ENCODE measurements around the gene FARS2.

Gene FARS2

DNA sequence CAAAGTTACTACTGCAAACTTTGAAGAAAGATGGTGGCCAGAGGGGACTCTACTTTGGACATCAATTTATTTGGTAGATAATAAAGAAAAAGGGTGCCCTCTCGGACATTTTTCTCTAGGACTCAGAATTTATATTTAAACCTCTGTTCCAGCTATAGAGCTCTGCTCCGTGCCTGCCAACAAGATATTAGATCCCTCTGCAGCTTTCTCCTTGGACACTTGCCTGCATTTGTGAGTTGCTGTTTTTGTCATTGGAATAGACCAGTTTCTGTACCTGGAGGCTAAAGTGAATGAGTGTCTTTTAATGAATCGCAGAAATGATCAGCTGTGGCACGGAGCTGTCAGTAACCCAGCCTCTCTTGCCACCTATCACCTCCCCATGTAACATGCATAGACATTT lies 491.9 kb downstream of the FARS2 start:
- Histone ChIP-seq H3K9me3 (ENCODE audit: low read length) (peaks cover 9% of the 10 kb centered on the region), H3K4me3 (ENCODE audit: low read length) (no peak overlapping the region), H3K36me3 (ENCODE audit: insufficient read depth, low read length) (no peaks in the 10 kb centered on the region), H3K27me3 (ENCODE audit: insufficient read depth, low read length) (no peaks in the 10 kb centered on the region), H3K4me1 (ENCODE audit: insufficient read depth, low read length) (peaks cover 17% of the 10 kb centered on the region), H2AFZ (ENCODE audit: low read depth, low read length) (no peak overlapping the region)

DNA sequence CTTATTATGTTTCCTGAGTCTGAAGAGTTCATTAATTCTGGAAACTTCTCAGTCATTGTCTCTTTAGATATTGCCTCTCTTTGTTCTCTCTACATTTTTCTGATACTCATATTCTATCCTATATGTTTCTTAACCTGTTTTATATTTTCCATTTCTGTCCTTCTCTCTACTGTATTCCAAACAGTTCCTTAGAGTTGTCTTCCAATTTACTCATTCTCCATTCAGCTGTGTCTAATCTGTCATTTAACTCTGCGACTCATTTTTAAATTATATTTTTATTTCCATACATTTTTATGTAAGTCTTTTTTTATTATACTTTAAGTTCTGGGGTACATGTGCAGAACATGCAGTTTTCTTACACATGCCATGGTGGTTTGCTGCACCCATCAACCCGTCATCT lies 493.6 kb downstream of the FARS2 start:
- H3K4me3 ChIP-seq (ENCODE audit: low read length): no peak overlapping the region

GRCh38 chr6:5759571-5759970 lies 498.3 kb downstream of the FARS2 start:
- H3K4me3 ChIP-seq (ENCODE audit: low read length): no peak overlapping the region
- H2AFZ ChIP-seq (ENCODE audit: low read depth, low read length): no peak overlapping the region
- H3K4me1 ChIP-seq (ENCODE audit: insufficient read depth, low read length): no peaks in the 10 kb centered on the region
- no peaks in the 10 kb centered on the region for H3K36me3 ChIP-seq (ENCODE audit: insufficient read depth, low read length)
- H3K27me3 ChIP-seq (ENCODE audit: insufficient read depth, low read length): no peaks in the 10 kb centered on the region
- H3K9me3 ChIP-seq (ENCODE audit: low read length): peaks cover 4% of the 10 kb centered on the region

More for the DNA sequence above, 493.6 kb downstream of the FARS2 start:
- Histone ChIP-seq H3K9me3 (ENCODE audit: low read length) (peaks cover 6% of the 10 kb centered on the region), H2AFZ (ENCODE audit: low read depth, low read length) (no peak overlapping the region), H3K36me3 (ENCODE audit: insufficient read depth, low read length) (no peaks in the 10 kb centered on the region), H3K4me1 (ENCODE audit: insufficient read depth, low read length) (peaks cover 17% of the 10 kb centered on the region), H3K27me3 (ENCODE audit: insufficient read depth, low read length) (no peaks in the 10 kb centered on the region)

DNA sequence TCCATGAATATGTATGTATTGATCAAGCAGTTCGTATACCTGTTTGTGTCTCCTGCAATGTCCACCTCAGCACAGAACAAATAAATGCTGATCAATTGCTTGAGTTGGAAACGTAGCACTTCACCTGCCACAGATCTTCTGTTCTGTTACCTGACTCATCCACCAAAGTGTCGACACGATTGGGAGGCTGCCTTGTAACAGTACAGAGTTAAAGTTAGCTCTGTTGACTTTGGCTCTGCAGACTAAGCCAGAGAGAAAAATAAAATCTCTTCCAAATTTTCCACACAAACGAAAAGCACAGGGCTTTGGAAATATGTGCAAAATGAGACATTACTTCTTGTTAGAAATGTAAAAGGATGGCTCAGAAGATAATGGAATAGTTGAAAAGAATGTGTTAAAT lies 500.1 kb downstream of the FARS2 start:
- Histone ChIP-seq H2AFZ (ENCODE audit: low read depth, low read length) (no peak overlapping the region), H3K9me3 (ENCODE audit: low read length) (peaks cover 2% of the 10 kb centered on the region), H3K4me3 (ENCODE audit: low read length) (no peak overlapping the region), H3K27me3 (ENCODE audit: insufficient read depth, low read length) (no peaks in the 10 kb centered on the region), H3K36me3 (ENCODE audit: insufficient read depth, low read length) (no peaks in the 10 kb centered on the region), H3K4me1 (ENCODE audit: insufficient read depth, low read length) (no peaks in the 10 kb centered on the region)

GRCh38 chr6:5762561-5762968 lies 501.3 kb downstream of the FARS2 start:
- Histone ChIP-seq H3K4me1 (ENCODE audit: insufficient read depth, low read length) (no peaks in the 10 kb centered on the region), H2AFZ (ENCODE audit: low read depth, low read length) (no peak overlapping the region), H3K4me3 (ENCODE audit: low read length) (no peak overlapping the region), H3K27me3 (ENCODE audit: insufficient read depth, low read length) (no peaks in the 10 kb centered on the region), H3K9me3 (ENCODE audit: low read length) (peaks cover 2% of the 10 kb centered on the region), H3K36me3 (ENCODE audit: insufficient read depth, low read length) (no peaks in the 10 kb centered on the region)

DNA sequence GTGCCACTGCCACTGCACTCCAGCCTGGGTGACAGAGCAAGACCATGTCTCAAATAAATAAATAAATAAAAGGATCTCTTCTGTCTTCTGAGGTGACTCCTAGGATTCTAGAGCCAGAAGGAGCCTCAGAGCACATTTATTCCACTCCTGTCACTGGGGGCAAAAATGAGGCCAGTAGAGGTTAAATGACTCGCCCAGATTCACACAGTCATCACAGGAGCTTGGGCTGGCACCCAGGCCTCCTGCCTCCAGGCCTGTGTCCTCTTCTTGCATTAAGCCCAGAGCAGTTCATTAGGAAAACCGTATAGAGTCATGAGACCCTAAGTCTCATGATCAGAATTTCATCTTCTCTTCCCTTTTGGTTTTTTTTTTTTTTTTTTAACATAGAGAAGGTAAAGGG lies 502.1 kb downstream of the FARS2 start:
- no peaks in the 10 kb centered on the region for H3K4me1 ChIP-seq (ENCODE audit: insufficient read depth, low read length)
- no peaks in the 10 kb centered on the region for H3K27me3 ChIP-seq (ENCODE audit: insufficient read depth, low read length)
- no peak overlapping the region for H3K4me3 ChIP-seq (ENCODE audit: low read length)
- H2AFZ ChIP-seq (ENCODE audit: low read depth, low read length): no peak overlapping the region
- no peaks in the 10 kb centered on the region for H3K36me3 ChIP-seq (ENCODE audit: insufficient read depth, low read length)
- peaks cover 2% of the 10 kb centered on the region for H3K9me3 ChIP-seq (ENCODE audit: low read length)

GRCh38 chr6:5763871-5764270 lies 502.6 kb downstream of the FARS2 start:
- Histone ChIP-seq H3K27me3 (ENCODE audit: insufficient read depth, low read length) (no peaks in the 10 kb centered on the region), H2AFZ (ENCODE audit: low read depth, low read length) (no peak overlapping the region), H3K36me3 (ENCODE audit: insufficient read depth, low read length) (no peaks in the 10 kb centered on the region), H3K4me3 (ENCODE audit: low read length) (no peak overlapping the region), H3K9me3 (ENCODE audit: low read length) (peaks cover 2% of the 10 kb centered on the region), H3K4me1 (ENCODE audit: insufficient read depth, low read length) (no peaks in the 10 kb centered on the region)

DNA sequence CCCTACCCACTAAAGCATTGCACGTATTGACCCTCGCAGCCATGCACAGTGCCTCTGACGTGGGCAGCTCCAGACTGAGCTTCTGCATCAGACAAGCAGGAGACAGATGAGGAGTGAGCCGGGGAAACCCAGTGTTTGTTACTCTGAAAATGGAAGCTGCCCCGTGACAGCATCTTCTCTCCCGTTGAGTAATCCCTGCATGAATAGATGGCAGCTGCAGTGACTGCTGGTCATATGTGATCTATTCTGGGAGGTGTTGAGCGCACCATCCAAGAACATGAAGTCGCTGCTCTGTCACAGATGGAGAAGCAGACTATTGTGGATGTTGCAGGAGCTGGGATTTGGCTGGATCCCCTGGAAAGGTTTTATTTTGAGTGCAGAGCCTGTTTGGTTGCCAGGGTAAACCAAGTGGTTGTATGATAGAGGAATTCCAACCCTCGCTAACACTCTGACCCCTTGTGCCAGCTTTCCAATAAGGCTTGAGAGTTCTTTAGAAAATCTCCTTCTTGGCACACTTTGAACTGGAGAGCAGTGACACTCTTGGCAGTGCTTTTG lies 503.2 kb downstream of the FARS2 start:
- peaks cover 2% of the 10 kb centered on the region for H3K9me3 ChIP-seq (ENCODE audit: low read length)
- H3K4me3 ChIP-seq (ENCODE audit: low read length): no peak overlapping the region
- H3K27me3 ChIP-seq (ENCODE audit: insufficient read depth, low read length): no peaks in the 10 kb centered on the region
- no peaks in the 10 kb centered on the region for H3K4me1 ChIP-seq (ENCODE audit: insufficient read depth, low read length)
- no peak overlapping the region for H2AFZ ChIP-seq (ENCODE audit: low read depth, low read length)
- no peaks in the 10 kb centered on the region for H3K36me3 ChIP-seq (ENCODE audit: insufficient read depth, low read length)

GRCh38 chr6:5765141-5765760 lies 503.9 kb downstream of the FARS2 start:
- Histone ChIP-seq H3K4me1 (ENCODE audit: insufficient read depth, low read length) (no peaks in the 10 kb centered on the region), H3K9me3 (ENCODE audit: low read length) (peaks cover 2% of the 10 kb centered on the region), H3K36me3 (ENCODE audit: insufficient read depth, low read length) (no peaks in the 10 kb centered on the region), H3K4me3 (ENCODE audit: low read length) (no peak overlapping the region), H3K27me3 (ENCODE audit: insufficient read depth, low read length) (no peaks in the 10 kb centered on the region), H2AFZ (ENCODE audit: low read depth, low read length) (no peak overlapping the region)

GRCh38 chr6:5766260-5766659 lies 504.9 kb downstream of the FARS2 start:
- no peak overlapping the region for H2AFZ ChIP-seq (ENCODE audit: low read depth, low read length)
- H3K27me3 ChIP-seq (ENCODE audit: insufficient read depth, low read length): no peaks in the 10 kb centered on the region
- no peaks in the 10 kb centered on the region for H3K4me1 ChIP-seq (ENCODE audit: insufficient read depth, low read length)
- H3K4me3 ChIP-seq (ENCODE audit: low read length): no peak overlapping the region
- peaks cover 2% of the 10 kb centered on the region for H3K9me3 ChIP-seq (ENCODE audit: low read length)
- no peaks in the 10 kb centered on the region for H3K36me3 ChIP-seq (ENCODE audit: insufficient read depth, low read length)

- Histone ChIP-seq H3K4me1 (ENCODE audit: insufficient read depth, low read length) (no peaks in the 10 kb centered on the region), H3K27me3 (ENCODE audit: insufficient read depth, low read length) (no peaks in the 10 kb centered on the region), H2AFZ (ENCODE audit: low read depth, low read length) (no peak overlapping the region), H3K4me3 (ENCODE audit: low read length) (no peak overlapping the region), H3K9me3 (ENCODE audit: low read length) (peaks cover 2% of the 10 kb centered on the region), H3K36me3 (ENCODE audit: insufficient read depth, low read length) (no peaks in the 10 kb centered on the region)
These were observed 506.2 kb downstream of the FARS2 start for GRCh38 chr6:5767471-5767870.

DNA sequence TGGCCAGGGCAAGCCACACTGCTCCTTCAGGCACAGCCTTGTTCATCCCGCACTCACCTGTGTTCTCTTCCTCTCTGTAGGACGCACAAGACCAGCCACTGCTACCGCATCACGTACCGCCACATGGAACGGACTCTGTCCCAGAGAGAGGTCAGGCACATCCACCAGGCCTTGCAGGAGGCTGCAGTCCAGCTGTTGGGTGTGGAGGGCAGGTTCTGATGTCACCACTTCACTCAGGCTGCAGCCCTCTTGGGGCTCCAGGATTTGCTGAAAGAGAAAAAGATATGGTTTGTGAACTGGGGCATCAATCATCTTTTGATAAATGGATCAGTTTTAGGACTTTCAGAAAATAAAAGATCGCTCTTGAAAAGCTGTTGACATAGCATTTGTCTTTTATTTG lies 509.9 kb downstream of the FARS2 start:
- H3K36me3 ChIP-seq (ENCODE audit: insufficient read depth, low read length): no peaks in the 10 kb centered on the region
- H2AFZ ChIP-seq (ENCODE audit: low read depth, low read length): no peak overlapping the region

GRCh38 chr6:5771759-5772390 lies 510.6 kb downstream of the FARS2 start:
- H3K9me3 ChIP-seq (ENCODE audit: low read length): peaks cover 2% of the 10 kb centered on the region
- no peaks in the 10 kb centered on the region for H3K4me1 ChIP-seq (ENCODE audit: insufficient read depth, low read length)
- no peak overlapping the region for H3K4me3 ChIP-seq (ENCODE audit: low read length)
- no peaks in the 10 kb centered on the region for H3K27me3 ChIP-seq (ENCODE audit: insufficient read depth, low read length)
- no peak overlapping the region for H2AFZ ChIP-seq (ENCODE audit: low read depth, low read length)
- no peaks in the 10 kb centered on the region for H3K36me3 ChIP-seq (ENCODE audit: insufficient read depth, low read length)

More for the DNA sequence above, 509.9 kb downstream of the FARS2 start:
- Histone ChIP-seq H3K9me3 (ENCODE audit: low read length) (peaks cover 2% of the 10 kb centered on the region), H3K27me3 (ENCODE audit: insufficient read depth, low read length) (no peaks in the 10 kb centered on the region), H3K4me3 (ENCODE audit: low read length) (no peak overlapping the region), H3K4me1 (ENCODE audit: insufficient read depth, low read length) (no peaks in the 10 kb centered on the region)

Measured in neuron (in vitro differentiated cells).